SU-DHL-6 (cell line): Measurements from ENCODE around the gene TRIM32.

Source experiments
- H2AFZ ChIP-seq: fragments of 200-600 bp; sonication (generic); 2 replicates; pipeline ENCODE4 v1.6.1; 2014; ENCODE audit warnings: low read depth, mild to moderate bottlenecking, moderate library complexity, mixed read lengths, antibody characterized with exemption, low read length; ENCODE audit not compliant: severe bottlenecking
- H3F3A ChIP-seq: fragments of 200-600 bp; shearing (Covaris generic); 2 replicates; pipeline ENCODE4 v1.6.0; 2016; ENCODE audit warnings: antibody characterized with exemption, mild to moderate bottlenecking; ENCODE audit not compliant: insufficient read depth
- H3K27ac ChIP-seq: fragments of 200-600 bp; sonication (generic); 2 replicates; pipeline ENCODE4 v1.5.1; 2016; ENCODE audit warnings: low read depth, mild to moderate bottlenecking, low read length, moderate library complexity, mixed read lengths
- H3K27me3 ChIP-seq: fragments of 200-600 bp; sonication (generic), shearing (Covaris generic); 2 replicates; pipeline ENCODE4 v1.6.0; 2014; ENCODE audit warnings: mild to moderate bottlenecking, low read length
- H3K36me3 ChIP-seq: fragments of 200-600 bp; sonication (generic); 2 replicates; pipeline ENCODE4 v1.6.1; 2014; ENCODE audit warnings: mild to moderate bottlenecking, low read length, mixed read lengths
- H3K4me2 ChIP-seq: fragments of 300-600, 200-600 bp; shearing (Covaris generic), sonication (generic); 2 replicates; pipeline ENCODE4 v1.6.0; 2014; ENCODE audit warnings: low read length, low read depth, mild to moderate bottlenecking; ENCODE audit not compliant: poor library complexity, severe bottlenecking
- H3K4me3 ChIP-seq: fragments of 200-600 bp; sonication (generic); 2 replicates; pipeline ENCODE4 v1.5.1; 2014; ENCODE audit warnings: antibody characterized with exemption, low read length, mild to moderate bottlenecking, mixed read lengths; ENCODE audit not compliant: insufficient read depth, poor library complexity, severe bottlenecking
- H3K79me2 ChIP-seq: fragments of 200-600 bp; sonication (generic); 2 replicates; pipeline ENCODE4 v1.6.1; 2014; ENCODE audit warnings: mild to moderate bottlenecking, low read length, moderate library complexity; ENCODE audit not compliant: insufficient read depth
- H3K9ac ChIP-seq: fragments of 200-600 bp; sonication (generic); 2 replicates; pipeline ENCODE4 v1.7.0; 2014; ENCODE audit warnings: mild to moderate bottlenecking, low read length
- H3K9me2 ChIP-seq: fragments of 200-600 bp; sonication (generic); replicated peaks from 2 replicates; pipeline ENCODE4 v1.6.1; 2014; ENCODE audit warnings: low read length; ENCODE audit not compliant: insufficient read depth
- H3K9me3 ChIP-seq: fragments of 200-600 bp; sonication (generic); 2 replicates; pipeline ENCODE4 v1.6.1; 2014; ENCODE audit warnings: low read length, mixed read lengths; ENCODE audit not compliant: insufficient read depth
- H4K20me1 ChIP-seq: fragments of 200-600 bp; sonication (generic); 2 replicates; pipeline ENCODE4 v1.6.1; 2014; ENCODE audit warnings: low read depth, mild to moderate bottlenecking, antibody characterized with exemption, low read length, moderate library complexity, mixed read lengths
- EZH2phosphoT487 ChIP-seq: fragments of 200-600 bp; sonication (generic), shearing (Covaris generic); conservative IDR thresholded peaks from 2 replicates; pipeline ENCODE4 v1.6.1; 2018; ENCODE audit warnings: mild to moderate bottlenecking, antibody characterized with exemption, low read length, moderate library complexity, mixed read lengths
- TF ChIP-seq, protein P1 (sequence below): fragments of 200-600 bp; sonication (generic); IDR thresholded peaks from one replicate; pipeline ENCODE4 v1.5.1; 2017; ENCODE audit warnings: antibody characterized with exemption, mild to moderate bottlenecking, low read length, moderate library complexity; ENCODE audit not compliant: insufficient read depth, poor library complexity, severe bottlenecking

TRIM32 gene

DNA sequence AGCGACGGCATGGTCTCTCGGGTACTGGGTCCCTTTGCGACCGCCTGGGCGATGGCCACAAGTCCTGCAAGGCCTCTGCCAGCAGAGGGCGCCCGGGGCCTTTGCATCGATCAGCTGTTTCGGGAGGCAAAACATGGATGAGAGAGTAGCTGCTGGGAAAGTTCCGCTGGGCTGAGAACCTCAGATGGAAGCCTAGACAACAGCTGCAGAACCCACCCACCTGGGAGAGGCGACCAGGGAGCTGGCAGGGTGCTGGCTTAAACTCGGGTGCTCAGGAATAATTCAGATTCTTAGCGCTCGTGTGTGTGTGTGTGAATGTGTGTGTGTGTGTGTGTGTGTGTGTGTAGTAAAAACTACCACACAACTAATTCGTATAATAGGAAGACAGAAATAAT, 50.0 kb downstream of the TRIM32 start:
- TF ChIP-seq, protein P1, sequence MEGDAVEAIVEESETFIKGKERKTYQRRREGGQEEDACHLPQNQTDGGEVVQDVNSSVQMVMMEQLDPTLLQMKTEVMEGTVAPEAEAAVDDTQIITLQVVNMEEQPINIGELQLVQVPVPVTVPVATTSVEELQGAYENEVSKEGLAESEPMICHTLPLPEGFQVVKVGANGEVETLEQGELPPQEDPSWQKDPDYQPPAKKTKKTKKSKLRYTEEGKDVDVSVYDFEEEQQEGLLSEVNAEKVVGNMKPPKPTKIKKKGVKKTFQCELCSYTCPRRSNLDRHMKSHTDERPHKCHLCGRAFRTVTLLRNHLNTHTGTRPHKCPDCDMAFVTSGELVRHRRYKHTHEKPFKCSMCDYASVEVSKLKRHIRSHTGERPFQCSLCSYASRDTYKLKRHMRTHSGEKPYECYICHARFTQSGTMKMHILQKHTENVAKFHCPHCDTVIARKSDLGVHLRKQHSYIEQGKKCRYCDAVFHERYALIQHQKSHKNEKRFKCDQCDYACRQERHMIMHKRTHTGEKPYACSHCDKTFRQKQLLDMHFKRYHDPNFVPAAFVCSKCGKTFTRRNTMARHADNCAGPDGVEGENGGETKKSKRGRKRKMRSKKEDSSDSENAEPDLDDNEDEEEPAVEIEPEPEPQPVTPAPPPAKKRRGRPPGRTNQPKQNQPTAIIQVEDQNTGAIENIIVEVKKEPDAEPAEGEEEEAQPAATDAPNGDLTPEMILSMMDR = peak; percentile 81
- TF ChIP-seq EZH2phosphoT487 = no peak
- Histone ChIP-seq H4K20me1 (no peaks in the 10 kb centered on the region), H3K9ac (no peak overlapping the region), H3K4me2 (no peak overlapping the region), H3K9me2 (no peaks in the 10 kb centered on the region), H3K4me3 (no peak overlapping the region), H2AFZ (peak overlapping the region; percentile 12), H3K27ac (no peak overlapping the region), H3K9me3 (no peaks in the 10 kb centered on the region), H3K79me2 (no peaks in the 10 kb centered on the region), H3K27me3 (no peaks in the 10 kb centered on the region), H3K36me3 (no peaks in the 10 kb centered on the region), H3F3A (no peaks in the 10 kb centered on the region)

DNA sequence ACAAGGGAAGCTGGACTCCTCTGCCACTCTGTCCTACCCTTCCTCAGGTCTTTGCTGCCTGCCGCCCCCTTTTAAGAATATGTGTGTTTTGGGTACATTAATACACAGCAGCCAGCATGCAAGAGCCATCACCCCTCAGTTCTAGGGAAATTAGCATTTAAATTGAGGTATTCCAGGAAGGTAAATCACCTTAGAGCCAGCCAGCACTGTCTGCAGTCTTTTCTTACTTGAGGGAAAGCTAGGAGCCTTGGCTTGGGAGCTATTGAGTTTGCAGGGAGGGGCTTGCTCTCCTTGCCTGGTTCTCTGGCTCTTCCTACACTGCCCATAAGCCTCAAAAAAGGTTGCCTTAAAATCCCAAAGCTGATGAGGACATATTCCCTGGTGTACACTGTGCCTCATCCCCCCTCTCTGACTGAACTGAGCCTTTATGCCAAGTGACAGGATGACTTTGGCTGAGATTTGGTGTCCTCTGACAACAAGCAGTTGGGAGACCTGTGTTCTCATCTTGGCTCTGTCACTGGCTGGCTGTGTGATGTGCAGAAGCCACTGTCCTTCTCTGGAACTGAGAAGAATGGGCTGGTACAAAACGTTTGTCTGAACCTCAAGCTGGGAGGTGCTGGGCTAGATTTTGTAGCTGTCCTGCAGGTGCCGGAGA, 54.1 kb downstream of the TRIM32 start:
- Histone ChIP-seq H3K27me3 (no peaks in the 10 kb centered on the region), H3K9me3 (no peaks in the 10 kb centered on the region), H3F3A (no peaks in the 10 kb centered on the region), H3K4me2 (no peak overlapping the region), H3K9me2 (no peaks in the 10 kb centered on the region), H4K20me1 (no peaks in the 10 kb centered on the region), H2AFZ (no peak overlapping the region), H3K9ac (no peak overlapping the region), H3K27ac (no peak overlapping the region), H3K79me2 (no peaks in the 10 kb centered on the region), H3K4me3 (no peak overlapping the region), H3K36me3 (no peaks in the 10 kb centered on the region)
- no peak for TF ChIP-seq EZH2phosphoT487
- TF ChIP-seq, protein P1 = no peak

DNA sequence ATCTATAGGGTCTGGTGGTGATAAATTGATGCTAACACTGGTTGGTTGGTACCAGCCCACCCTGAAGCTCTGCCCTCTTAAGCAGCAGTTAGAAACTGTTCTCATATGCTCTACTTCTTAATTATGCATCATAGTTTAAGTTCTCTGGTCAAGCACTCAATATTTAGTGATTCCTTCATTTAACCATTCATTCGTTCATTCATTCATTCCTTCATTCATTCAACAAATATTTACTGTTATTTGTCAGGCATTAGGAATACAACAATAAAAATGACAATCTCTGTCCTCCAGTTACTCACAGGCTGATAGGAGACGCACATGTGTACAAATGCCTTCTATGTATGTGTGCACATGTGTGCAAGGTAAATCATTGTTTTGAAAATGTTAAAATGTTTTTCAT, 54.6 kb downstream of the TRIM32 start:
- H3K36me3 ChIP-seq = no peaks in the 10 kb centered on the region
- no peak overlapping the region for H2AFZ ChIP-seq
- no peak overlapping the region for H3K4me3 ChIP-seq
- H3K27me3 ChIP-seq = no peaks in the 10 kb centered on the region
- no peak overlapping the region for H3K4me2 ChIP-seq
- no peaks in the 10 kb centered on the region for H3K9me3 ChIP-seq
- H3F3A ChIP-seq = no peaks in the 10 kb centered on the region
- no peaks in the 10 kb centered on the region for H3K79me2 ChIP-seq
- H3K9me2 ChIP-seq = no peaks in the 10 kb centered on the region
- no peak overlapping the region for H3K27ac ChIP-seq
- no peak overlapping the region for H3K9ac ChIP-seq
- H4K20me1 ChIP-seq = no peaks in the 10 kb centered on the region
- TF ChIP-seq, protein P1 = no peak
- TF ChIP-seq EZH2phosphoT487 = no peak
